ENCODE results near the gene ANKRD6. TPM values are rescaled to one million over a fixed set of nuclear protein-coding genes. Genes with fewer than 3 reads are reported as not detected.

Gene ANKRD6
- total RNA-seq, 1 donor from 2014 or later, result 5.5 TPM

GRCh38 chr6:89438248-89438647 lies 5.3 kb downstream of the ANKRD6 start:
- no peak for DNase-seq (ENCODE audit: extremely low spot score, unreplicated experiment)
- TF ChIP-seq CTCF (IDR thresholded peaks at IDR 0.05), result no peak
- Mint-ChIP-seq H3K27me3 (ENCODE audit: unreplicated experiment) (peaks cover 2% of the 10 kb centered on the region), H3K36me3 (ENCODE audit: unreplicated experiment) (no peaks in the 10 kb centered on the region), H3K4me1 (ENCODE audit: unreplicated experiment) (peaks cover 12% of the 10 kb centered on the region), H3K4me3 (ENCODE audit: unreplicated experiment) (no peak overlapping the region), H3K27ac (ENCODE audit: unreplicated experiment) (no peak overlapping the region), H3K9me3 (ENCODE audit: unreplicated experiment) (no peaks in the 10 kb centered on the region)

GRCh38 chr6:89439014-89439413 lies 6.1 kb downstream of the ANKRD6 start:
- no peak for DNase-seq (ENCODE audit: extremely low spot score, unreplicated experiment)

GRCh38 chr6:89440200-89440599 lies 7.2 kb downstream of the ANKRD6 start:
- Mint-ChIP-seq H3K9me3 (ENCODE audit: unreplicated experiment) (no peaks in the 10 kb centered on the region), H3K36me3 (ENCODE audit: unreplicated experiment) (no peaks in the 10 kb centered on the region)

More at GRCh38 chr6:89439014-89439413, 6.1 kb downstream of the ANKRD6 start:
- no peak overlapping the region for H3K4me3 Mint-ChIP-seq (ENCODE audit: unreplicated experiment)
- peaks cover 2% of the 10 kb centered on the region for H3K27me3 Mint-ChIP-seq (ENCODE audit: unreplicated experiment)
- no peak overlapping the region for H3K27ac Mint-ChIP-seq (ENCODE audit: unreplicated experiment)
- peaks cover 9% of the 10 kb centered on the region for H3K4me1 Mint-ChIP-seq (ENCODE audit: unreplicated experiment)
- no peaks in the 10 kb centered on the region for H3K36me3 Mint-ChIP-seq (ENCODE audit: unreplicated experiment)
- TF ChIP-seq CTCF (IDR thresholded peaks at IDR 0.05), result no peak
- H3K9me3 Mint-ChIP-seq (ENCODE audit: unreplicated experiment), result no peaks in the 10 kb centered on the region

GRCh38 chr6:89443658-89444057 lies 10.7 kb downstream of the ANKRD6 start:
- no peaks in the 10 kb centered on the region for H3K4me1 Mint-ChIP-seq (ENCODE audit: unreplicated experiment)
- no peak for DNase-seq (ENCODE audit: extremely low spot score, unreplicated experiment)
- no peaks in the 10 kb centered on the region for H3K9me3 Mint-ChIP-seq (ENCODE audit: unreplicated experiment)

More at GRCh38 chr6:89440200-89440599, 7.2 kb downstream of the ANKRD6 start:
- no peaks in the 10 kb centered on the region for H3K27me3 Mint-ChIP-seq (ENCODE audit: unreplicated experiment)
- no peak overlapping the region for H3K27ac Mint-ChIP-seq (ENCODE audit: unreplicated experiment)
- no peak for TF ChIP-seq CTCF (IDR thresholded peaks at IDR 0.05)
- H3K4me1 Mint-ChIP-seq (ENCODE audit: unreplicated experiment), result peaks cover 6% of the 10 kb centered on the region
- DNase-seq (ENCODE audit: extremely low spot score, unreplicated experiment), result no peak
- H3K4me3 Mint-ChIP-seq (ENCODE audit: unreplicated experiment), result no peak overlapping the region

GRCh38 chr6:89449193-89449592 lies 16.2 kb downstream of the ANKRD6 start:
- H3K9me3 Mint-ChIP-seq (ENCODE audit: unreplicated experiment), result no peaks in the 10 kb centered on the region
- peaks cover 1% of the 10 kb centered on the region for H3K4me1 Mint-ChIP-seq (ENCODE audit: unreplicated experiment)
- no peak overlapping the region for H3K4me3 Mint-ChIP-seq (ENCODE audit: unreplicated experiment)
- no peak for TF ChIP-seq CTCF (IDR thresholded peaks at IDR 0.05)
- no peaks in the 10 kb centered on the region for H3K27me3 Mint-ChIP-seq (ENCODE audit: unreplicated experiment)
- no peaks in the 10 kb centered on the region for H3K36me3 Mint-ChIP-seq (ENCODE audit: unreplicated experiment)
- no peak for DNase-seq (ENCODE audit: extremely low spot score, unreplicated experiment)
- H3K27ac Mint-ChIP-seq (ENCODE audit: unreplicated experiment), result no peak overlapping the region

More at GRCh38 chr6:89443658-89444057, 10.7 kb downstream of the ANKRD6 start:
- H3K27me3 Mint-ChIP-seq (ENCODE audit: unreplicated experiment), result no peaks in the 10 kb centered on the region
- H3K27ac Mint-ChIP-seq (ENCODE audit: unreplicated experiment), result no peak overlapping the region
- no peaks in the 10 kb centered on the region for H3K36me3 Mint-ChIP-seq (ENCODE audit: unreplicated experiment)
- no peak overlapping the region for H3K4me3 Mint-ChIP-seq (ENCODE audit: unreplicated experiment)
- TF ChIP-seq CTCF (IDR thresholded peaks at IDR 0.05), result no peak
